Measurements from ENCODE around the gene ARHGEF26.

ARHGEF26 gene

GRCh38 chr3:154120961-154121700 lies at the start of gene ARHGEF26:
Gene ARHGEF26 (plus strand): TSS chr3:154121390. CDS start chr3:154121993, 603 bp downstream.
- DNase-seq (ENCODE audit: low spot score): peak; percentile 87
- no peak for TF ChIP-seq CTCF (IDR thresholded peaks at IDR 0.05; ENCODE audit: extremely low read depth, insufficient read depth, missing control alignments)
- in situ Hi-C loops (cut with MboI; ENCODE audit: low pct_unique_long_range_greater_than_20kb, low sequenced_read_pairs, unreplicated experiment): no loop called here

GRCh38 chr3:154074966-154075365 lies 46.2 kb upstream of the ARHGEF26 start:
- TF ChIP-seq CTCF (IDR thresholded peaks at IDR 0.05; ENCODE audit: extremely low read depth, insufficient read depth, missing control alignments): no peak
- in situ Hi-C loops (cut with MboI; ENCODE audit: low pct_unique_long_range_greater_than_20kb, low sequenced_read_pairs, unreplicated experiment): no loop called here

GRCh38 chr3:154078672-154079071 lies 42.5 kb upstream of the ARHGEF26 start:
- DNase-seq (ENCODE audit: low spot score): no peak
- in situ Hi-C loops (cut with MboI; ENCODE audit: low pct_unique_long_range_greater_than_20kb, low sequenced_read_pairs, unreplicated experiment): no loop called here
- TF ChIP-seq CTCF (IDR thresholded peaks at IDR 0.05; ENCODE audit: extremely low read depth, insufficient read depth, missing control alignments): no peak

More at GRCh38 chr3:154074966-154075365, 46.2 kb upstream of the ARHGEF26 start:
- no peak for DNase-seq (ENCODE audit: low spot score)

- in situ Hi-C loops (cut with MboI; ENCODE audit: low pct_unique_long_range_greater_than_20kb, low sequenced_read_pairs, unreplicated experiment): no loop called here
- TF ChIP-seq CTCF (IDR thresholded peaks at IDR 0.05; ENCODE audit: extremely low read depth, insufficient read depth, missing control alignments): no peak
- DNase-seq (ENCODE audit: low spot score): no peak
Measured at GRCh38 chr3:154081305-154081704, 39.9 kb upstream of the ARHGEF26 start.

- DNase-seq (ENCODE audit: low spot score): no peak
- TF ChIP-seq CTCF (IDR thresholded peaks at IDR 0.05; ENCODE audit: extremely low read depth, insufficient read depth, missing control alignments): no peak
- in situ Hi-C loops (cut with MboI; ENCODE audit: low pct_unique_long_range_greater_than_20kb, low sequenced_read_pairs, unreplicated experiment): no loop called here
Measured at GRCh38 chr3:154085071-154085470, 36.1 kb upstream of the ARHGEF26 start.

- TF ChIP-seq CTCF (IDR thresholded peaks at IDR 0.05; ENCODE audit: extremely low read depth, insufficient read depth, missing control alignments): no peak
- no peak for DNase-seq (ENCODE audit: low spot score)
- in situ Hi-C loops (cut with MboI; ENCODE audit: low pct_unique_long_range_greater_than_20kb, low sequenced_read_pairs, unreplicated experiment): no loop called here
Measured at GRCh38 chr3:154085799-154086198, 35.4 kb upstream of the ARHGEF26 start.
